T-helper 17 cell (primary cell): Measurements from ENCODE around the gene CPT1B. TPM values are rescaled to one million over a fixed set of nuclear protein-coding genes. Genes with fewer than 3 reads are reported as not detected.

Experiments
- ATAC-seq: fragments of 150-1000 bp; cut with Tn5 transposase; 2 replicates; pipeline ENCODE4 v1.10.0; 2021; ENCODE audit warnings: mild to moderate bottlenecking, moderate library complexity
- DNase-seq, 3 donors: peaks; one replicate each; pipeline versions ENCODE4 v3.0.0 to v3.0.0-alpha.2; 2020 to 2021
- H3K9me3 ChIP-seq: one replicate; pipeline ENCODE4 v1.7.0; 2013; ENCODE audit warnings: low read length, mild to moderate bottlenecking; ENCODE audit not compliant: control insufficient read depth, poor library complexity, severe bottlenecking
- H3K27ac Mint-ChIP-seq: one replicate; pipeline ENCODE4 v1.8.0; 2022; ENCODE audit warnings: mild to moderate bottlenecking, moderate library complexity, mixed read lengths
- H3K27me3 Mint-ChIP-seq: one replicate; pipeline ENCODE4 v1.8.0; 2022; ENCODE audit warnings: mixed read lengths
- H3K36me3 Mint-ChIP-seq: one replicate; pipeline ENCODE4 v1.8.0; 2022; ENCODE audit warnings: low read depth, mixed read lengths
- H3K4me1 Mint-ChIP-seq: one replicate; pipeline ENCODE4 v1.8.0; 2022; ENCODE audit warnings: mild to moderate bottlenecking, mixed read lengths
- H3K4me3 Mint-ChIP-seq: one replicate; pipeline ENCODE4 v1.8.0; 2022; ENCODE audit warnings: mild to moderate bottlenecking, moderate library complexity, mixed read lengths
- total RNA-seq, 4 donors: library from RNA in 2 of 4; stranded (reverse) in 2 of 4; gene quantifications; one replicate each; pipeline ENCODE4 v1.2.3 and lab custom pipeline; 2022 to 2026

Gene CPT1B
- total RNA-seq, 2 donors from 2014 or later: 40.0 to 59.5 TPM

DNA sequence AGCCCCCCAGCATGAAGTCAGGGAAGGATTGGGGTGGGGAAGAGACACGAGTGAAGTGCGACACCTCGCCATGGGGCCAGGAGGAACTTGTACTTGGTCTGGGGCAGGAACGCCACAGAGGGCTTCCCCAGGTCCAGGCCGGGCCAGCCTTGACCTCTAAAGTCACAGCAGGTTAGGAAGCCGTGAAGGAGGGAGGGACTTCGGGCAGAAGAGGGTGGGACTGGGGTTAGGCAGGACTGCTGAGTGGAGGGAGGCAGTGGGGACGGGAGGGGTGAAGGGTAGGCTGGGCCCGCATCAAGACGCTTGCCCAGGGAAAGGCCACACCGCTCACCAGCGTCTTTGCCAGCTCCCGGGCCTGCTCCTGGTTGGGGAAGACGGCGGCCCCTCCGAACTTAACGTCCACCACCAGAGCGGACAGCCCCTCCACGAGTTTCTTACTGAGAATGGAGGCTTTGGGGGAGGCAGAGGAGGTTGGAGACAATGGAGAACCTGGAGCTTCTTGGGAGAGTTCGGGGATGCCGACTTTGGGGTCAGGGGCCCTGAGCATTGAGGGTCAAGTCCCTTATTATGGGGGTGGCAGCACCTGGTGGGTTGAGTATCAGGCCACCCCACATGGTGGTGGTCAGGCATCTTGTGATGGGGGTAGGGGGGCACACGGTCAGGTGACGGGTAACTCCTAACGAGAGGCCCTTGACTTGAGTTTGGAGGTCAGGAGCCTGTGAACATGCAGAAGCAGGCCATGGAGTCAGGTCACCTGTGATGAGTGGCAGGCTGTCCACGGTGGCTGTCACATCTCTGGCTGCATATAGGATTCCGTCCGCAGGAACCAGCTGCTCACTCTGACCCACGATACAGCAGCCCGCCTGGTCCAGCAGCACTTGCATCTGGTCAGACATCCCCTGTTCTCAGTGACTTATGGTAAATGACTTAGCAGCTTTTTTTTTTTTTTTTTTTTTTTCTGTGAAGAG lies 51.1 kb downstream of the CPT1B start:
- H3K9me3 ChIP-seq: no peaks in the 10 kb centered on the region
- H3K27me3 Mint-ChIP-seq: no peaks in the 10 kb centered on the region
- peaks cover 2% of the 10 kb centered on the region for H3K36me3 Mint-ChIP-seq
- no peak for ATAC-seq
- H3K4me1 Mint-ChIP-seq: peaks cover 26% of the 10 kb centered on the region
- H3K27ac Mint-ChIP-seq: peak overlapping the region; percentile 83
- H3K4me3 Mint-ChIP-seq: peak overlapping the region; percentile 92
- DNase-seq: no peak

DNA sequence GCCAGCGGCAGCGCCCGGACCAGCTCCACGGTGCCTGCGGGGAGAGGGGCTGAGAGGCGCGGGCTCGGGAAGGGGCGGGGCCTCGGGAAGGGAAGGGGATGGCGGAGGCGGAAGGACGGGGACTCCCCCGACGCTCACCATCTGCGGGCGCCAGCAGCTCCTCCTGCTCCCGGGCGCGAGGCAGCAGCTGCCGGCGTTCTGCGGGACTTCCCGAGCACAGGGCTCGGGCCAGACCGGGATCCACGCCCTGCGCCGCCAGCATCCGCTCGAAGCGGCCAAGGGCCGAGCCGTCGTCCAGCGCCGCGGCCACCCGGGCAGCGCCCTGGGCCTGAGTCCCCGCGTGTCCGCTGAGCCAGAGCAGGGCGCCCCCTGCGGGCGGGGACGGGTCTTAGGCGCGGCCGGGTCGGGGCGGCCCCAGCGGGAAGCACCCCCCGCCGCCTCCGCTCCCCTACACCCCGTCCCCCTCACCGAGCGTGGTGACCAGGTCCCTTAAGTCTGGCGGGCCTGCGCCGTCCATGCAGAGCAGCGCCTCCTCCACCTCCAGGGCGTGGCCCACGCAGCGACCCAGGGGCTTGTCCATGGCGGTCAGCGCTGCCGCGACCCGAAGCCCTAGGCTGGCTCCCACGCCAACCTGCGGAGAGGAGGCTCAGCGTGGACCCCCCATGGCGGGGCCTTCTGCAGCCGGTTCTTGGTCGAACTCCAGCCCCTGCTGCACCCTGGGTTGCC lies 52.0 kb downstream of the CPT1B start:
- Mint-ChIP-seq H3K36me3 (peaks cover 2% of the 10 kb centered on the region), H3K4me3 (peak overlapping the region; percentile 92), H3K4me1 (peaks cover 26% of the 10 kb centered on the region), H3K27ac (peak overlapping the region; percentile 83), H3K27me3 (no peaks in the 10 kb centered on the region)
- DNase-seq (peak; percentile 74 to 85 (median 83)), ATAC-seq (peak; percentile 59)
- no peaks in the 10 kb centered on the region for H3K9me3 ChIP-seq

DNA sequence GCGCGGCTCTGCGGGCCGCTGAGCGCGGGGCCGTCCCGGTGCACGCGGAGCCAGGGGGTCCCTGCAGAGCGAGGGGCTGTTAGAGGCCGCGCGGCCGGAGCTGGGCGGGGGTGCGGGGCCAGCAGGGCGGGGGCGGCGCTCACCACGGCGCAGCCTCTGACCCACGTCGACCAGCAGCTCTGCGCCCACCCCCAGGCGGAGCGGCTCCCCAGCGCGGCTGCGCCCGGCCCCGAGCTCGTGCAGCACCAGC lies 52.4 kb downstream of the CPT1B start:
- H3K27ac Mint-ChIP-seq: peak overlapping the region; percentile 93
- ATAC-seq (no peak), DNase-seq (no peak)
- peaks cover 26% of the 10 kb centered on the region for H3K4me1 Mint-ChIP-seq
- no peaks in the 10 kb centered on the region for H3K9me3 ChIP-seq
- no peaks in the 10 kb centered on the region for H3K27me3 Mint-ChIP-seq
- no peaks in the 10 kb centered on the region for H3K36me3 Mint-ChIP-seq
- peak overlapping the region; percentile 92 for H3K4me3 Mint-ChIP-seq

DNA sequence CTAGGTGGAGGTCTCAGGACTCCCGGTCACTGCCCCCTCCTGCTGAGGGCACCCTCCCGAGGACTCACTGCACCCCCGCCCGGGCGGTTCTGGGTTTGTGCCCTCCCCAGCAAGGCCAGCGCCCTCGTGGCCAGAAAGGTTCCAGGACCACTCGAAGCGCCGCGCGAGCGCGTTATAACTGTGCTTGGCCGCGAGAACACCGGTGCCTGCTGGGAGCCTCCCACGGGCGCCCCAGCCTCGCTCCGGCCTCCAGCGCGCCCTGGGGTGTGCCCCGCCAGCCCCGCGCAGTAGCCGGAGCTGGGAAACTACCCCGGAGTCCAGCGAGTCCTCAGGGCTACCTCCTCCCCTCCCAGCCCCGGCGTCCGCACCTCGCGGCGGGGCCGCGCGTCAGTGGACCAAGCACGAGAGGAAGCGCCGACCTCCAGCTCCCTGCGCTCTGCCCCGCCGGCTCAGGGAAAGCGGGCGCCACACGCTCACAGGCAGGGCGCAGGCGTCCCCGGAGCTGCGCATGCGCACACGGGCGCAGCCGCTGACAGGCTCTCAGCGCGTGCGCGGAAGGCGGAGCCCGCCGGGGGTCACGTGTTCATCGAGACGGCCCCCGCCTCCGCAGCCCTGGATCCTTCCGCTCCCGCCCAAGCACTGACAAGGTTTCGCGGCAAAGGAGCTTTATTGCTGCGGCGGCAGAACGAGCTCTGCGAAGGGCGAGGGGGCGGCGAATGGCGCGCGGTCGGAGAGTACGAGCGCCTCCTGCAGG lies 52.9 kb downstream of the CPT1B start, which contains the start of gene SCO2:
Gene SCO2, minus strand, starts transcription at position 495 of the 754 bp plus-strand sequence. CDS start 1,187 bp downstream, outside the sequence.
- Mint-ChIP-seq H3K4me1 (peaks cover 26% of the 10 kb centered on the region), H3K4me3 (peak within 1 kb of the TSS; percentile 92), H3K27ac (peak within 1 kb of the TSS; percentile 93), H3K27me3 (no peaks in the 10 kb centered on the region), H3K36me3 (no peaks in the 10 kb centered on the region)
- ATAC-seq (peak; percentile 72), DNase-seq (peak; percentile 95 to 98 (median 97))
- no peaks in the 10 kb centered on the region for H3K9me3 ChIP-seq

DNA sequence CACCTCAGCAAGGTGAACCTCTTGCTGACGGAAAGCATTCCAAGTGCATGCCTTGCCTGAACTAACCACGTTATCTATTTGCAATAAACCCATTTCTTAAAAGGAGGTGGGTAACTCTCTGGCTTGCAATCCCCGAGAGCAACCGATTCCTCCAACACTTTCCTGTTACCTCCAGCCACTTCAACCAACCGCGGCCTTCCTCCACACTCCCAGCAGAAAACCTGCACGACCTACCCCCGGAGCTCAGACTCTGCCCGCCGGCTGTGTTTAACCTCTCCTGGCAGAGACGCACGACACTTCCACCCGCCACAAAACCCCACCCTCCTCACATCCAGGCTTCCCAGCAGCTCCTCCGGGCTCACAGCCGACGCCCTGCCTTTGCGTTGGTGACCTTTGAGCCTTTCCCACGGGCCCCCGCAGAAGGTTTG lies 53.5 kb downstream of the CPT1B start:
- no peaks in the 10 kb centered on the region for H3K36me3 Mint-ChIP-seq
- DNase-seq (no peak), ATAC-seq (no peak)
- H3K27ac Mint-ChIP-seq: peak overlapping the region; percentile 93
- H3K27me3 Mint-ChIP-seq: no peaks in the 10 kb centered on the region
- H3K4me1 Mint-ChIP-seq: peaks cover 26% of the 10 kb centered on the region
- H3K4me3 Mint-ChIP-seq: peak overlapping the region; percentile 92
- no peaks in the 10 kb centered on the region for H3K9me3 ChIP-seq

DNA sequence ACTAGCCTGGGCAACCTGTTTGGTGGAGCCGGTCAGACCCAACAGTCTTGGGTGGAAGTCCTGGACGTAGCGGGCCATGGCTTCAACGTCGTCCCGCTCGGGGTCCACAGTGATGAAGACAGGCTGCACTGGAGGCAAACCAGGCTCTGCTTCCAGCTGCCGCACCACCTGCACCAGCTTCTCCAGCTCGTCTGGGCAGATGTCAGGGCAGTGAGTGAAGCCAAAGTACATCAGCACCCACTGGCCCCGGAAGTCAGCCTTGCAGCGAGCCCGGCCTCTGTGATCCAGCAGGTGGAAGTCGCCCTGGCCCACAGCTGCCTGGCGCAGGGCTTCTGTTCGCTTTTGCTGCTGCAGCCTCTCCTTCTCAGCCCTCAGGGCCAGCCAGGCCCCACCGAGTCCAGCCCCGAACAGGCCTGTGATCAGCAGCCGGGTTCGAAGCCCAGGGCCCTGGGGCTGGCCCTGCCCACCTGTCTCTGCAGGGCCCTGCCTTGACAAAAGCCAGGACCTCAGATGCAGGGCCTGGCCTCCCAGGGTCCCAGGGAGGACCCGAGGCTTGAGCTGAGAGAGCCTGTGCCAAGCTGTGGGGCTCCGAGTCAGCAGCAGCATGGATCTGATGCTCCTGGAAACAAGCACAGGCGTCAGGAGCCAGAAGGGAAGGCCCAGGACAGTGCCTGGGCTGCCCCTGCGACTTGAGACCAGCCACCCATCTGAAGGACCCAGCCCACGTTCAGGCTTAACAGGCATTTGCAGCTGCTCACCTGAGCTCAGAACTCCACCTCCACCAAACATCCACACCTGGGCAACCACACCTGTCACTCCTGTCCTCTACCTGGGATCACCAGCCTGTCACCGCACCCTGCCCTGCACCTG lies 54.2 kb downstream of the CPT1B start:
- ATAC-seq (no peak), DNase-seq (no peak)
- H3K27ac Mint-ChIP-seq: peak overlapping the region; percentile 93
- no peaks in the 10 kb centered on the region for H3K36me3 Mint-ChIP-seq
- H3K4me1 Mint-ChIP-seq: peaks cover 26% of the 10 kb centered on the region
- H3K9me3 ChIP-seq: no peaks in the 10 kb centered on the region
- H3K27me3 Mint-ChIP-seq: no peaks in the 10 kb centered on the region
- peak overlapping the region; percentile 92 for H3K4me3 Mint-ChIP-seq

DNA sequence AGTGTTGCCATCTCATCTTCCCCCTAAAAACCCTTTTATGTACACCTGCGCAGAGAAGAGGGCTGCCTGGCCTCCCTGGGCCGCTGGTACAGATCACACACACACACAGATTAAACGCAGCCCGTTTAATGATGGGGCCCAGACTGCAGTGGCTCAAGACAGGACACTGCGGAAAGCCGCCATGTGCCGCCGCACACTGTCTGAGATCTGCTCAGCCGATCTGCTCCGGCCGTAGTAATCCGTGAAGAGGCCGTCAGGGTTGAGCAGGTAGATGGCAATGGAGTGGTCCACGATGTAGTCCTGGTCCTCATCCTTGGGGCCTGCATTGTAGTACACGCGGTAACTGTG lies 54.8 kb downstream of the CPT1B start:
- H3K9me3 ChIP-seq: no peaks in the 10 kb centered on the region
- Mint-ChIP-seq H3K27ac (no peak overlapping the region), H3K4me3 (peak overlapping the region; percentile 21), H3K4me1 (peaks cover 23% of the 10 kb centered on the region), H3K27me3 (no peaks in the 10 kb centered on the region), H3K36me3 (no peaks in the 10 kb centered on the region)
- ATAC-seq (no peak), DNase-seq (no peak)

DNA sequence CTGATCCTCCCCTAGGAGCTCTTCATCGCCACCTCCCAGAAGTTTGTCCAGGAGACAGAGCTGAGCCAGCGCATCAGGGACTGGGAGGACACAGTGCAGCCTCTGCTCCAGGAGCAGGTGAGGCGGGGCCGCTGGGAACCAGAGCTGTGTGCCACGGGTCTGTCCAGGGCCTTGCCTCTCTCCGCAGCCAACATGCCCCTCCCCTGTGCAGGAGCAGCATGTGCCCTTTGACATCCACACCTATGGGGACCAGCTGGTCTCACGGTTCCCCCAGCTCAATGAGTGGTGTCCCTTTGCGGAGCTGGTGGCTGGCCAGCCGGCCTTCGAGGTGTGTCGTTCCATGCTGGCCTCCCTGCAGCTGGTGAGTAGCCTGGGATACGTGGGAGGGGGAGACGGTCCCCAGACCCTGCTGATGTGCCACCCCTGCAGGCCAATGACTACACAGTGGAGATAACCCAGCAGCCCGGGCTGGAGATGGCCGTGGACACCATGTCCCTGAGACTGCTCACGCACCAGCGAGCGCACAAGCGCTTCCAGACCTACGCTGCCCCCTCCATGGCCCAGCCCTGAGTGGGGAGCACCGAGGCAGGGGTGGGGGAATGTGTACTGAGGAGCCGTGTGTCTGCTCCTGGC lies 55.3 kb downstream of the CPT1B start:
- peaks cover 20% of the 10 kb centered on the region for H3K4me1 Mint-ChIP-seq
- H3K27ac Mint-ChIP-seq: no peak overlapping the region
- no peak for DNase-seq
- no peaks in the 10 kb centered on the region for H3K27me3 Mint-ChIP-seq
- no peak overlapping the region for H3K4me3 Mint-ChIP-seq
- ATAC-seq: no peak
- H3K9me3 ChIP-seq: no peaks in the 10 kb centered on the region
- H3K36me3 Mint-ChIP-seq: no peaks in the 10 kb centered on the region

DNA sequence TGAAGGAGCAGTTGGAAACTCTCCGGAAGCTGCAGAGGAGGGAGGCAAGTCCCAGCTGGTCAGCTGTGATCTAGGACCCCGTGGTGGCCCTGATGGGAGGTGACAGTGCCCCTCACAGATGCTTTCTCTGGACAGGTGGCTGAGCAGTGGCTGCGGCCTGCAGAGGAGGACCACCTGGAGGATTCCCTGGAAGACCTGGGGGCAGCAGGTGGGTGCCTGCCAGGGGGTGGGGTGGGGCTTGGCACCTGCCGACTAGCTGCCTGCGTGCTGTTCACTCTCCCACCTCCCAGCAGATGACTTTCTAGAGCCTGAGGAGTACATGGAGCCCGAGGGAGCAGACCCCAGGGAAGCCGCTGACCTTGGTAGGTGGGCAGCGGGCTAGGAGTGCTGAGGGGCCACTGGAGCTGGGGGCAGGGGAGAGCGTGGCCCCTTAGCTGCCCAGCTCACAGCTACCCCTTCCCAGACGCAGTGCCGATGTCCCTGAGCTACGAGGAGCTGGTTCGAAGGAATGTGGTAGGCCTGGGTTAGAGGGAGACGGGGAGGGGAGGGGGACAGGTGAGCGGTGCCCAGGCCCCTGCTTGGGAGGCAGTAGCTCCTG lies 55.9 kb downstream of the CPT1B start:
- no peaks in the 10 kb centered on the region for H3K36me3 Mint-ChIP-seq
- ATAC-seq: no peak
- H3K27ac Mint-ChIP-seq: no peak overlapping the region
- DNase-seq: no peak
- peaks cover 18% of the 10 kb centered on the region for H3K4me1 Mint-ChIP-seq
- H3K4me3 Mint-ChIP-seq: peak overlapping the region; percentile 45
- H3K27me3 Mint-ChIP-seq: no peaks in the 10 kb centered on the region
- no peaks in the 10 kb centered on the region for H3K9me3 ChIP-seq

DNA sequence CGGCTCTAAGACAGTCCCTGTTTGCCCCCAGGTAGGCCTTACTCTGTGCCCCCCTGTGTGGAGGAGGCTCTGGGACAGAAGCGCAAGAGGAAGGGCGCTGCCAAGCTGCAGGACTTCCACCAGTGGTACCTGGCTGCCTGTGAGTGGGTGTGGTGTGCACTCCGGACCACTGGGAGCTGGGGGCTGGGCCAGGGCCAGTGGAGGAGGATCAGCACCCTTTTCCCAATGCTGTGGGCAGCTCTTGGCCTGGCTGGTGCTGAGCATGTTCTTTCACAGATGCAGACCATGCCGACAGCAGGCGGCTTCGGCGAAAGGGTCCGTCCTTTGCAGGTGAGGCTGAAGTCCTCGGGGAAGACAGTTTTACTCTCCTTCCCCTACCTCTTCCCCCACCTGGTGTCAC lies 56.5 kb downstream of the CPT1B start:
- no peaks in the 10 kb centered on the region for H3K27me3 Mint-ChIP-seq
- H3K4me3 Mint-ChIP-seq: no peak overlapping the region
- no peak overlapping the region for H3K27ac Mint-ChIP-seq
- H3K36me3 Mint-ChIP-seq: no peaks in the 10 kb centered on the region
- H3K4me1 Mint-ChIP-seq: peaks cover 12% of the 10 kb centered on the region
- H3K9me3 ChIP-seq: no peaks in the 10 kb centered on the region
- ATAC-seq (no peak), DNase-seq (no peak)

DNA sequence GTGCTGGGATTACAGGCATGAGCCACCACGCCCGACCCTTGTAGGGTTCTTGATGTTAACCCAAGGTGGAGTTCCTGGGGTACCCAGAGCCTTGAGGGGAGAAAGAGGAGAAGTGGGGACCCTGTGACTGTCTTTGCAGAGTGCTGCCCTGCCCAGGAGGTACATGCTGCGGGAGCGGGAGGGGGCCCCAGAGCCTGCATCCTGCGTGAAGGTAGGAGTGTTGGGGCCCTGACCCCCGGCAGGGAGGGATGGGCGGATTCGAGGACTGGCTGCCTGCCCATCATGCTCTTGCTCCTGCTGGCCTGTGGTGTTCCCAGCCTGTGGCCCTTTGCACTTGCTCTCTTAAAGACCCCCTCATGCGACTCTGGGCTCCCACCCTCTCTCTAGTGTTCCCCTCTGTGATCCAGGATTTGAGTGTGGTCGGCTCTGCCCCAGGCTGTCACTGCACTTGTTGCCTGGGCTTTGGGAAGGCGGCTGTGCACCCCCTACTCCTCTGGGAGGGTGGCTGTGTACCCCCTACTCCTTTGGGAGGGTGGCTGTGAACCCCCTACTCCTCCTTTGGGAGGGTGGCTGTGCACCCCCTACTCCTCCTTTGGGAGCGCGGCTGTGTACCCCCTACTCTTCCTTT lies 57.3 kb downstream of the CPT1B start:
- ATAC-seq (no peak), DNase-seq (no peak)
- H3K4me1 Mint-ChIP-seq: peaks cover 12% of the 10 kb centered on the region
- no peak overlapping the region for H3K4me3 Mint-ChIP-seq
- no peaks in the 10 kb centered on the region for H3K27me3 Mint-ChIP-seq
- H3K36me3 Mint-ChIP-seq: no peaks in the 10 kb centered on the region
- no peaks in the 10 kb centered on the region for H3K9me3 ChIP-seq
- H3K27ac Mint-ChIP-seq: no peak overlapping the region
